ENCODE data around the gene DQX1.
"Not testable (repeated sequence)": the region's sequence is repeated elsewhere in the genome, so short reads cannot be mapped to it uniquely, and the experiment has no call there.

The DQX1 gene, protein sequence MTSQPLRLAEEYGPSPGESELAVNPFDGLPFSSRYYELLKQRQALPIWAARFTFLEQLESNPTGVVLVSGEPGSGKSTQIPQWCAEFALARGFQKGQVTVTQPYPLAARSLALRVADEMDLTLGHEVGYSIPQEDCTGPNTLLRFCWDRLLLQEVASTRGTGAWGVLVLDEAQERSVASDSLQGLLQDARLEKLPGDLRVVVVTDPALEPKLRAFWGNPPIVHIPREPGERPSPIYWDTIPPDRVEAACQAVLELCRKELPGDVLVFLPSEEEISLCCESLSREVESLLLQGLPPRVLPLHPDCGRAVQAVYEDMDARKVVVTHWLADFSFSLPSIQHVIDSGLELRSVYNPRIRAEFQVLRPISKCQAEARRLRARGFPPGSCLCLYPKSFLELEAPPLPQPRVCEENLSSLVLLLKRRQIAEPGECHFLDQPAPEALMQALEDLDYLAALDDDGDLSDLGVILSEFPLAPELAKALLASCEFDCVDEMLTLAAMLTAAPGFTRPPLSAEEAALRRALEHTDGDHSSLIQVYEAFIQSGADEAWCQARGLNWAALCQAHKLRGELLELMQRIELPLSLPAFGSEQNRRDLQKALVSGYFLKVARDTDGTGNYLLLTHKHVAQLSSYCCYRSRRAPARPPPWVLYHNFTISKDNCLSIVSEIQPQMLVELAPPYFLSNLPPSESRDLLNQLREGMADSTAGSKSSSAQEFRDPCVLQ

DNA sequence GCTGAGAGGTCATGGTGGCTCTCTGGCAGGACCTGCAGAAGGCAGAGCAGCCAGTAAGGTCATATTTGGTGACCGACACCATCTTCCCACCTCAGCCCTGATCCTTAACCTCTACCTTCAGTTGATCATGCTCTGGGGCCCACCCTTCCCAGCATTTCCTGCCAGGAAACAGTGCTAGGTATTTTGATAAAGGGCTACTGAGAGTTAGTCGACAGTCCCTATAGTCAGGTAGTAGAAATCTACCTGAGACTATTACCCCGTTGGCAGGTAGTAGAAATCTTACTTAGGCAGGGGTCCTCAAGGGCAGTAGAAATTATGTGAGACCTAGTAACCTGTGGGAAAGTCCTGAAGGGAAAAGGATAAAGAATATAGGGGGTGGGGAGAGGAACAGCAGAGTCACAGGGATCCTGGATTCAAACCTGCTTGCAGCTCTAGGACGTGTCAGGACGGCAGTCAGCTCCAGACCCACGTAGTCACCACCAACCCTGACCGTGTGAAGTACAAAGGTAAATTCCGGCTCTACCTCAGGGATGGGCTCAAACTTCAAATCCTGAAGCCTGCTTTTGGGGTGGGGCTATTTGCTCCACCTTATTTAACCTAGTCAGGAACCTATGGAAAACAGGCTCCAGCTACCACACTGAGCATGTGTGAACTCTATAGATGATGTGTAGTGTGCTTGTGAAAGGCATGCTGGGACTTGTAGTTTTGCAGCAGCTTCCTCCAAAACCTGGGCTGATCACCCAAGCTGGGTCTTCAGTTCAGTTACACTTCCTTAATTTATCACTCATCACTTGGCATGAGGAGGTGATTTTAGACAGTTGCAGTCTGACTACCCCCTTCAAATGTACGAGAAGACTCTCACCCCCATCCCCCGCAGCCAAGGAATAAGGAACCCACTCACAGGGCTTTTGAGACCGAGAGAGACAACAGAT is at the start of gene DQX1:
TSS of gene DQX1 (minus strand) at position 515 of the 932 bp plus-strand sequence. CDS start at position 13, 502 bp downstream.
- DNase-seq, result no peak

DNA sequence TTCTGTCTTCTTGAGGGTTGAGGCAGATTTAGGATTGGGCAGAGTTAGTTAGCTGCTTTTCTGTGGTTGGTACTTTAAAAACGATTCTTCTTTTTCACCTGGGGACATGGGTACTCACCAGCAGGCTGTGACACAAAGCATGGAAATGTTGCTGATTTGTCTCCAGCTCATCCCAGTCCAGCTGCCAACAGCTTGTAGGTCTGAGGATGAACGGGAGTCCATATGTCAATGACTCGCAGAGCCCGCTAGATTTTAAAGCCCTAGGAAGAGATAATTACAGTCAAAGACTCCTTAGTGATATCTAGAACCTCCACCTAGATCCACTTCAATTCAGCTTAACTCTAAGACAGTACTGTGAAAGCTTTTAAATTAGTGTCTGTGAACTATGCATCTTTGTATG is 49.3 kb upstream of the DQX1 start:
- DNase-seq, result no peak

DNA sequence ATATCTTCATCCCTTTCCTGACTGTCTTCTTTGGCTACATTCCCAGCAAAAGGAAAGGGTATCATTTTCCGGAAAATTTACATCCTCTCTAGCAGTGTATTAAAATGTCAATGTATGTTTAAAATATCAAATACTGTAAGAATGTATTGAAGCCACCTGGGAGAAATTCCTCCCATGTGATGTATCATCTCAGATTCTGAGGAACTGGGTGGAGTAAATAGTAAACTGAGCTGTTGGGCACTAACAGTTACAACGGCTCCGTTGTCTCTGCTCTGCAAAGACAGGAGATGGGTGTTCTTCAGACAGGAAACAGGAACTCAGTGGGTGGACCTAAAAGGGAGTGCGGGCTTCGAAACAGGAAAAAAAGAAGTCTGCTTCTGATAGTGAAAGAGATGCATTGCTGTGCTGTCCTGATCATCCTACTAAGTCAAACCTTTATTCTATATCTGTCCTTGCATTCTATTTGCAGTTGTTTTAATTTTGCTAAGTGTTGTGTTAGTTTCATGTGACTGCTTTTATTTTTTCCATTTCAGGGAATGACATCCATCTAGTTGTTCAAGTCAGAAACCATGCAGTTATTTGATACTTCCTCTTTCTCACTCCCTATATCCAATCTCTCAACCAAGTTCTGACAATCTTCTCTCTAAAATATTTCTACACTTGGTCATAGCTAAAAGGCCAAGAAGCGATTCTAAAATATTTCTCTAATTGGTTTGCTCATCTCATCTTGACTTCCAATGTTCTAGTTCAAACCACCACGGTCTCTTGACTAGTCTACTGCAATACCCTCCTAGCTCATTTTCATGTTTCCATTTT is 47.9 kb upstream of the DQX1 start:
- DNase-seq, result no peak

DNA sequence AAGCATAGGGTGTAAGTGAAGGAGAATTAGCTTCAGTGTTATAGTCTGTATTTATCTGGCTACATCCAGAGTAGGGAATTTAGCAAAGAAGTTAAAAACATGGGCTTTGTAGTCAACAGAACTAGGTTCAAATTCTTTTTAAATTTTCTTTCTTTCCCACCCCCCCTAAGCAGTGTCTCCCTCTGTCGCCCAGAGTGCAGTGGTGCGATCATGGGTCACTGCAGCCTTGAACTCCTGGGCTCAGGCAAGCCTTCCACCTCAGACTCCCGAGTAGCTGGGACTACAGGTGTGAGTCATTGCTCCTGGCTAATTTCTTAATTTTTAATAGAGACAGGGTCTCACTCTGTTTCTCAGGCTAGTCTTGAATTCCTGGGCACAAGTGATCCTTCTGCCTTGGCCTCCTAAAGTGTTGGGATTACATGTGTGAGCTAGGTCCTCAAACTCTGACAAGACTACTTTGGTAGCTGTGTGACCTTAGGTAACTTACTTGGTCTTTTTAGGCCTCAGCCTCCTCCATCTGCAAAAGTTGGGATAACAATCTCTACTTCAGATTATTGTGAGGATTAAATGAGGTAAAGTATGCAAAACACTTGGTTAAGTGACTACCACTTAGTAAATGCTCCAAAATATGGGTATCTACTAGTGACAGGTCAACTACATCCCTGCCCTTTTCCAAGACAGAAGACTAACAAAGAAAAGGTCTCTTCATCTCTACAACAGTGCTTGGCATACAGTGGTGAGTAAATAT is 46.3 kb upstream of the DQX1 start:
- DNase-seq, result no peak

DNA sequence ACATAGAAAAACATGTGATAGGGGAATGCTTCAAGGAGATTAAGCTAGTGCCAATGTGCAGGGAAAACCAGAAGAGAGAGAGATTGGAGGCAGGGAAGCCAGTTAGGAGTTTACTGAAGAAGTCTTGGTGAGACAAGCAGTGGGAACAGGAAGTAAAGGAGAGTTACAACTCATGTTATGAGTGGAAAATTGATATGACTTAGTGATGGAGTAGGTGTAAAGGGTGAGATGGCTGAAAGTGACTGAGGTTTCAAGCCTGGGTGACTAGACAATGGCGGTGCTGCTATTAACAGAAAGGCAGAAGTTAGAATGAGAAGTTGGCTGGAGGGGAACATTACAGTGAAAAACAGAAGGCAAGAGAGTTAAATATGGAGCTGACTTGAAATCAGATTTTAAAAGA is 45.0 kb upstream of the DQX1 start:
- DNase-seq, result no peak

DNA sequence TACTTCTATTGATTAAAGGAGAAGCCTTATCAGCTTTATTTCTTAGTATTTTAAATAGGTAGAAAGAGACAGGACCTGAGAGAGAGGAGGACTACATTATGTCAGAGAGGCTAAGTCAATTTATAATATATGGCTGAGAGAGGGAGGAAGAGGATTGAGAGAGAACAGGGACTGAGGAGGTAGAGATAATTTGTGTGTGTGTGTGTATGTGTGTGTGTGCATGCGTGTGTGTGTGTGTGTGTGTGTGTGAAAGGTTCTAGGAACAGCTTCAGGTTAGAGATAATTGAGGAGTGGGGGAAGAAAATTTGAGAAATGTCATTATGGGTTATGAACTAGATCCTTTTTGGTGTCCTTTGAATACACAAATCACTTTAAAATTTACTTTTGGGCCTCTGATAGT is 43.7 kb upstream of the DQX1 start:
- DNase-seq, result no peak

DNA sequence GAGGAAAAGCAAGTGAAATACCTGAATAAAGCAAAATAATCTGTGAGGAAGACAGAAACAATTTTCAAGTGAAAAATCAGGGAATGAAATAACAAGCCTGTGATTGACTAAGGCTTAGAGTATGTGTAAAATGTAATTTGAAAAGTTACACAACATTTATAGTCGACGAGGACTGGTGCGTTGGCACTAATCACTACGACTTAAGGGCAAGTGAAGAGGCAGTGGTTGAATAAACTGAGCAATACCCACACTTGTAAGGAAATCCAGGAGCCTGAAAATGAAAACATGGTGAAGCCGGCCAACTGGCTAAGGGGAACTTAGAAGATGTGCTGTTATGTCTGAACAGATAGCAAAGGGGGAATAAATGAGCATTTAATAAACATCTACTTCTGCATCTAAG is 41.9 kb upstream of the DQX1 start:
- no peak for DNase-seq

DNA sequence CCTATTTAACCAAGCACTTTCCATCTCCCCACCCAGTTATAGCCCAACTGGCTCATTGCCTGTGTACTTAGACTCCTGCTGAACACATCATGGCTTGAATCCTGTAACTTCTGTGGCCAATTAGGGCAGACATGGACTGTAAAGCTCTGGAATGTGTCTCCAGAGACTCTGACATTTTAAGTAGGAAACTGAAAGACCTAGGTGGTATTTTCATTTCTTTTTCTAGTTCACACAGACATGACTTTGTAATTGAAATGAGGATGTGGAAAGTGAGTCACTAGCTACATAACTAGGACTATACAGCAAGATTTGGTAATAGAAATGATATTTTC is 40.7 kb upstream of the DQX1 start:
- DNase-seq, result no peak

DNA sequence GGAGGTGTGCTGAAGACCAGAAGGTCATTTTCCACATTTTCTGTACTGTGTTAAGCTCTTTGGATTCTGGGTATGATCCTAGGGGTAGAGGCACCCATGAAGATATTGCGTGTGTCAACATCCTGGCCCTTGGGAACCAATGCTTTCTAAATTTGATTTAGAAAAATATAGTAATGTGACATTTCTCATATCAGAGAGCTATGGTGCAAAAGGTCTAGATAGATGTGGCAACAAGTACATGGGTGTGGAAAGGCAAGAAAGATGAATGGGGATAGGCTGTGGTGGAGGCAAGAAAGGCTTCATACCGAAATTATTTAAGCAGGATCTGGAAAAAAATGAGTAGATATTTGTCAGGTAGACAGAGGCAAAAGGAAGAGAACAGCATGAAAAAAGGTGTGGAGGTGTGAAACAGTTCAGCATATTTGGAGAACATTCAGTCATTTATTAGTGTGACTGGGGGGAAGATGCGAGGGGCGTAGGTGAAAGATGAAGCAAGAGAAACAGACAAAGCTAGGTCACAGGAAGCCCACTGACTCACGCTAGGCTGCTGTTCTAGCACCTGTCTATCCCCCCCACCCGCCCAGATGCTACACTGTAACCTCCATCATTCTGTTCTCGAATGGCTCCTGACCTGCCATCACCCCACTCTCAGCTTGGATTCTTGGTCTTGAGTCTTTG is 40.2 kb upstream of the DQX1 start:
- DNase-seq, result no peak

DNA sequence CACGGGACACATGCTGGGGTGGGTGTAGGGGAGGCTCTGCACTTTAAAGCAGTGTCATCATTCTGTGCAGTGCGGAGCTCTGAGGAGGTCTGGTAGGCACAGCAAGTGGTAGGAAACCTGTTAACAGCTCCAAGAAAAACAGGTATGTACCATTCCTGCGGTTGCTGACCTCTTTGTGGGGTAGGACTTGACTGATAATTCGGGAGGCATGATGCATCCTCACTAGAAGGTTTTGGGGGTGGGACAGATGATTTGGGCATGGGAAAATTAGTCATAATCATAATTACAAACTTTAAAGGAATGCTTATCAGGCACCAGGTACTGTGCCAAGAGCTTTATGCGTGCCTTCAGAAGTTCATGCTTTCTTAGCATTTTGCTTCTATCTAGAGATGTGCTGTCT is 38.2 kb upstream of the DQX1 start:
- DNase-seq, result no peak

DNA sequence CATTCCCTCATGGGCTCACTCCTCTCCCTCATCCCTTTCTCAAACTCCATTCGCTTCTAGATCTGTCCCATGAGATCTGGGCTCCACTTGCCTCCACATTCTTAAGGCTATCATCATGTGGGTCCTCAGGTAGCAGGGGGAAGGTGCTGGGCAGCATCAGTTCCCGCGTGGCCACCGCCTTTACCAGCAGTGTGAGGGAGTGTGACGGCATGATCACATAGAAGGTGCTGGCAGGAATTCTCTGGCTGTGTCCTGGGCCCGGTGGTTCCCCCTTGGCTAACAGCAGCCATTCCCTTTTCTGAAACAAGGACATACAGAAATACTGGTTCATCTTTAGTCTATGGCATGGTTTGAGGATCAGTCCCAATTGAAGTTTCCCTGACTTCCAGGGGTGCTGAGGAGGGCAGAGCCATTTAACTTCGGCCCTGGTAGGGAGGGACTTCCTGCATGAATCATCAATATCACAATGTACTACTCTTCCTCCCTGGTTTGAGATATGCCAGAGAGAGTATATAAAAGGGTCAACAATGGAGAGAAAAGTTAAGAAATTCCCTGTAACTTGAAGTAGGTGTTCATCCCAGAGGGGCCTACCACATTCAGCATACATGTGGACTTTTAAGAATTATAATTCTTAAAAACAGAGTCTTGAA is 36.2 kb upstream of the DQX1 start:
- DNase-seq, result no peak

DNA sequence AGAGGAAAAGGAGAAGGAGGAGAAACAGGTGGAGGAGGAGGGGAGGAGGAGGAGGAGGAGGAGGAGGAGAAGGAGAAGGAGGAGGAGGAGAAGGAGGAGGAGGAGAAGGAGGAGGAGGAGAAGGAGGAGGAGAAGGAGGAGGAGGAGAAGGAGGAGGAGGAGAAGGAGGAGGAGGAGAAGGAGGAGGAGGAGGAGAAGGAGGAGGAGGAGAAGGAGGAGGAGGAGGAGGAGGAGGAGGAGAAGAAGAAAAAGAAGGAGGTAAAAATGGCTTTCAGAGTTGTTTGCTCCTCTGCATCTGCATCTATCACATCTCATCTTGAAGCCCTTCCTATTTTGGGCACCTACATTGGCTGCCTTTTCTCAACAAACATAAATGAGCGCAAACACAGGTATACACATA is 35.0 kb upstream of the DQX1 start:
- not testable (repeated sequence) for DNase-seq

DNA sequence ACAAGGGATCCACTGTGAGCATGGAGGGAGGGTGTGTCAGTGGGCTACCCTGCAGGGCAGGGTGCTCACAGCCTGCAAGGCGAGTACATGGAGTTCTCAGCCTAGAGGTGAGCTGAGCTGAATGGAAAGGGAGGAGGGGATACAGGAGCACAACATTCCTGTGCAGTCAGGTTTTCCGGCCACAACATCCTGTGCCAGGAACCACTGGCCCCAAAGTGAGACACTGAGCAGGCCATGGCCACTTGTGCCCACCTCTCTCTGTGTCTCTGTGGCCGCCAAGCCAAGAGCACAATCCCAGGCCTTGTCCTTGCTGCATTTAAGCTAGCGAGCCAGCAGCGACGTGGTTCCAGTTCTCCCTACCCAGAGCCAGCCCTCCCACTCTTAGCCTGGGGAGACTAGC is 34.6 kb upstream of the DQX1 start:
- no peak for DNase-seq

DNA sequence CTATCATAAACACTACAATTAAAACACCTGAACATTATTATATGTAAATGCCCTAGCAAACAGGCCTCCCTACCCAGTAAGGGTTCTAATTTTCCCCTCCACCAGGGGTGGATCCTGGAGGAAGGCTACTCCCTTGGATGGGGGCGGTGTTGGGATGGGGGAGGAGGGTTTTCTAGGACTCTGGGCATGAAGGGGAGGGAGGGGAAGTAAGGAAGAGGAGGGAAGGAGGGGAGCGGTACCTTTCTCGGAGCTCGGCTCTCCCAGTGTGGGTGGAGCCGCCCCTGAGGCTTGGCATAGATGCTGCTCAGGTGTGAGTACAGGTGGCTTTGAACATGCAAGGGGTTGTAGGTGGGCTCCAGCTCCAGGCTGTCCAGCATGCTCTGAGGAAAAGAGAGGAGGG is 33.9 kb upstream of the DQX1 start:
- no peak for DNase-seq

DNA sequence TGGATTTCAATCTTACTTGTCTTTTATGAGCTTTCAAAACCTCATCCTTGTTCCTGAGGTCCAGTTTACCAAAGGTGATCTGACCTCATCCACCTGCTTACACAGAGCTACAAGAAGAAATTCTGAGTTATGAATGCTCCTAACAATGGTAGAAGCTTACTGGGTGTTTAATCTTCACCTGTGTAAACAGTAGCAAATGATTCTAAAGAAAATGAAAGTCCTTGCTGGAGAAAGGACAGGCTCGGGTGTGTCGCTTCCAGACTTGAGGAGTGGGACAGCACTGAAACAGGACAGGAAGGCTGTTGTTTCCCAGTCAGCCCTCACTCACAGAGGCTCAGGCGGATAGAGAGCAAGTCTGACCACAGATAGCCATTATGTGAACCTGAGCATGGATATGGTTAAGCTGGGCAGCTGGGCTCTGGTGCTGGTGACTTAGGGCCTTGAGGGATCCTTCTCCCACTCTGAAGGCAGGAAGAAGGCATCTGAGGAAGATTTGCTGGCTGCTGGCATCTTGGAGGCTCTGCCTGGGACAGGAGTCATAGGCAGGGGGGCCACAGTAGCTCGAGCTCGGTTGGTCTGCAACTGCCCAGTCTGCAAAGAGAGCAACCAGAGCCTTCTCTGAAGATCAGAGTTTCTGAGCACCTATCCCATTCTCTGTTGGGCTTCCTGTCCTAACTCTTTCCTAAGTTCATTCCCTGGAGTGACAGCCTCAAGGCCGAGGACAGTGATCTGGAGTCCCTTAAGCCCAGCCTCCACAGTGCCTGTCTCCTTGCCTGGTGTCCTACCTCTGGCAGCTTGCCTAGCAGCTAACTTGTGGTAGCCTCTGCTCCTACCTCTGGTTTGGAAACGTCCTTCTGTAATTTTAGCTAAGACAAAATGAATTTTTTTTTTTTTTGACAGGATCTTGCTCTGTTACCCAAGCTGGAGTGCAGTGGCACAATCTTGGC is 32.5 kb upstream of the DQX1 start:
- DNase-seq, result no peak

DNA sequence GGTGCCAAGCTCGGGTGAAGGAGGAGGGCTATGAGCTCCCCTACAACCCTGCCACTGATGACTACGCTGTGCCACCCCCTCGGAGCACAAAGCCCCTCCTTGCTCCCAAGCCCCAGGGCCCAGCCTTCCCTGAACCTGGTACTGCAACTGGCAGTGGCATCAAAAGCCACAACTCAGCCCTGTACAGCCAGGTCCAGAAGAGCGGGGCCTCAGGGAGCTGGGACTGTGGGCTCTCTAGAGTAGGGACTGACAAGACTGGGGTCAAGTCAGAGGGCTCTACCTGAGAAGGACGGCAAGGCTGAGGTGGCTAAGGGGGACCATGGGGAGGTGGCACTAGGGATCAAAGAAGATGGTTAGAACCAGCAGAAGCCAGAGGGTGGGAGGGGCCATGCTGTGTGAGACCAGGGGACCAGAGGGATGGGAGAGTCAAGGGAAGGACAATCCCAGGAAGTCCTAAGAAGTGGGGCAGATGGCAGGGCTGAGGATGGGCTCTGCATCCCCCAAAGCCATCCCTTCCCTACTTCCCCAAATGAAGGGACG is 30.9 kb upstream of the DQX1 start:
- DNase-seq, result no peak

DNA sequence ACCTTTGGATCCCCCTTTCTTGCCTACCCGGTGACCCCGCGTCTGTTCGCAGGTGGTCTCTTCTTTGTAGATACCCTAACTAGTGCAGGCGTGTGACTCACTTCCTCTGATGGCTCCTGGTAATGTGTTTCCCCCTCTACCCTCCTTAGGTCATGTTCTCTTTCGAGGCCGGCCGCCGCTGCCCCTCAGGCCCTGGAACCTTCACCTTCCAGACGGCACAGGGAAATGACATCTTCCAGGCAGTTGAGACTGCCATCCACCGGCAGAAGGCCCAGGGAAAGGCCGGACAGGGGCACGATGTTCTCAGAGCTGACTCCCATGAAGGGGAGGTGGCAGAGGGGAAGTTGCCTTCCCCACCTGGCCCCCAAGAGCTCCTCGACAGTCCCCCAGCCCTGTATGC is 30.1 kb upstream of the DQX1 start:
- DNase-seq, result no peak

DNA sequence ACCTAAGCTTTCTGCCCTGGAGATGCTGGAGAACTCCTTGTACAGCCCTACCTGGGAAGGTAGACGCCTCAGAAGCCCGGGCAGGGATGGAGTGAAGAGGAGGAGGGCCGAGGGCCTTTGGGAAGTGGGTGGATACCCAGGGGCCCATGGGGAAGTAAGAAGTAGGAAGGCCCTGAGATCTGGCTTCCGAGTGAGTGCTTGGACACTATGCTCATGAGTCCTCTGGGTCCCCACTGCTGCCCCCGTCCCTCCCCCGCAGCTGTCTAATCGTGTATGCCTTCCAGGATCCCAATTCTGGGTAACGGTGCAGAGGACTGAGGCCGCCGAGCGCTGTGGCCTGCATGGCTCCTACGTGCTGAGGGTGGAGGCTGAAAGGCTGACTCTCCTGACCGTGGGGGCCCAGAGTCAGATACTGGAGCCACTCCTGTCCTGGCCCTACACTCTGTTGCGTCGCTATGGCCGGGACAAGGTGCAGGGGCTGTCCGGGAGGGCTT is 29.6 kb upstream of the DQX1 start:
- DNase-seq, result no peak
